Prostate gland (tissue), 2 donors: ENCODE results near the gene LFNG.

Experiments used
- POLR2AphosphoS5 ChIP-seq: sonication (generic); formaldehyde crosslinking; IDR thresholded peaks from one replicate; pipeline ENCODE4 v1.6.1; 2017; ENCODE audit warnings: antibody characterized with exemption
- TF ChIP-seq, protein P1 (sequence below), 4 experiments: fragments of 200-600 bp in 2 of 4; fragments of 450-650 bp in 2 of 4; sonication (generic) in 2 of 4; IDR thresholded peaks; 1 replicate in 3 of 4; 2 replicates in 1 of 4; pipeline ENCODE4 v1.5.1; 2016 to 2019; ENCODE audit warnings: antibody characterized with exemption in 4 of 4, mild to moderate bottlenecking in 2 of 4, moderate library complexity in 2 of 4

DNA sequence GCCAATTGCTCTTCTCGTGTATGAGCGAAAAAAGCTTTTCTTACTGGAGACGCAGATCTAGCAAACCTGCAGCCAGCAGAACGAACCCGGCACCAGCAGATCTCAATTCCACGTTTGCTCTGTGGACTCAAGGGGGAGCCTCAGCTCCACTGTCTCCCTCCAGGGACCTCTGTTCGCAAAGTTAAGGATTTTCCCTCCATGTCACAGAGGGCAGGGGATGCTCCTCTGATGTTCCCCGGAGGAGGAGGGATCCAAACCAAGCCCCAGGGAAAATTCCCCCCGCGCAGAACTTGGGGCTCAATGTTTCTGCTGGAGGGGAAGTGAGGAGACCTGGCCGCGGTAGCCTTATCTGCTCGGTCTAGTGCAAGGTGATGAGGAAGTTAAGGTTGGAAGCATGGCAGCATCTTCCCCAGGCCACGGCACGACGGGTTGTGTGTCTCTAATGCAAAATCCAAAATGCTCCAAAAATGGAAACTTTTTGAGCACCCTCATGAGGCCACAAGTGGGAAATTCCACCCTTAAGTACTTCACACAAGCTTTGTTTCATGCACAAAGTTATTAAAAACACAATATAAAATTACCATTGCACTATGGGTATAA, 48.2 kb downstream of the LFNG start:
- TF ChIP-seq, protein P1, sequence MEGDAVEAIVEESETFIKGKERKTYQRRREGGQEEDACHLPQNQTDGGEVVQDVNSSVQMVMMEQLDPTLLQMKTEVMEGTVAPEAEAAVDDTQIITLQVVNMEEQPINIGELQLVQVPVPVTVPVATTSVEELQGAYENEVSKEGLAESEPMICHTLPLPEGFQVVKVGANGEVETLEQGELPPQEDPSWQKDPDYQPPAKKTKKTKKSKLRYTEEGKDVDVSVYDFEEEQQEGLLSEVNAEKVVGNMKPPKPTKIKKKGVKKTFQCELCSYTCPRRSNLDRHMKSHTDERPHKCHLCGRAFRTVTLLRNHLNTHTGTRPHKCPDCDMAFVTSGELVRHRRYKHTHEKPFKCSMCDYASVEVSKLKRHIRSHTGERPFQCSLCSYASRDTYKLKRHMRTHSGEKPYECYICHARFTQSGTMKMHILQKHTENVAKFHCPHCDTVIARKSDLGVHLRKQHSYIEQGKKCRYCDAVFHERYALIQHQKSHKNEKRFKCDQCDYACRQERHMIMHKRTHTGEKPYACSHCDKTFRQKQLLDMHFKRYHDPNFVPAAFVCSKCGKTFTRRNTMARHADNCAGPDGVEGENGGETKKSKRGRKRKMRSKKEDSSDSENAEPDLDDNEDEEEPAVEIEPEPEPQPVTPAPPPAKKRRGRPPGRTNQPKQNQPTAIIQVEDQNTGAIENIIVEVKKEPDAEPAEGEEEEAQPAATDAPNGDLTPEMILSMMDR (IDR thresholded peaks at IDR 0.05) = peak in 3 of 4 experiments; percentile 23 to 45 (median 31)
- TF ChIP-seq POLR2AphosphoS5 = no peak
